Measurements from ENCODE around the gene TLDC2.
A peak's percentile ranks its signal among the peaks of the same experiment; 100 is the strongest.
"Not testable (repeated sequence)": the region's sequence is repeated elsewhere in the genome, so short reads cannot be mapped to it uniquely, and the experiment has no call there.

The TLDC2 gene

DNA sequence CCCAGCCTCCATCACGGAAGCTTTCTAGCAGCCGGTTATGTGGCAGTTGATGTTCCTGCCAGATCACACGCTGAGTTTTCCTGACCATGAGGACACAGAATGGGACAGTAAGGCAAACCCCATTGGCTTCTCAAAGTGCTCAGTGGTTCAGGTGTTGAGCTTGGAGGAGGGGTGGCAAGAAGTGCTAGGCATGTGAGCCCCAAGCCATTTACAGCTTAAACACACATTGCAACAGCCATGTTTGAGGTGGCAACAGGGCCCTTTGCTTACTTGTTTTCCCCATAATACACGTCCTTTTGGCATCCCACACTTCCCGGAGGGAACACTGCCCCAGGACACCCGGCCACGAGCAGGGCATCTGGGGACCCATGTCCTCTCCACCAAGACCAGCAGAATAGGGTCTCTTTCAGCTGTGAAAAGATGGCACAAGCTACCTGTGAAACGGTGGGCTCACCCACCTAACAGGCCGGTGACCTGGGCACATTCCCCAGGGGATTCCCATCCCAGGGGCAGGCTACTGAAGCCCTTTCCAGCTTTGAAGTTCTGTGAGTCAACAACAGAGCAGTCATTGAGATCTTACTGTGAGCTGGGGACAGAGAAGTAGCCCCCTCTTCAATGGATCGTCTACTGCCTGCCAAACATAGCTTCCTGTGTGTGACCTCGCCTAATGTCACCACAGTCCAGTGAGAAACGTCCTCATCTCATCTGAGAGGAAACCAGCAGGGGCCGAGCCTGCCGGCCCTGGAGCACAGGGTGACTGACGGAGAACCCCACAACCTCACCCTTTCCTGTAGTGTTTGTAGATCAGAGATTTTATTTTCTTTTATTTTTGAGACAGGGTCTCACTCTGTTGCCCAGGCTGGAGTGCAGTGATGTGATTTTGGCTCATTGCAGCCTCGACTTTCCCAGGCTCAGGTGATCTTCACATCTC, 4.0 kb upstream of the TLDC2 start:
- DNase-seq = no peak

DNA sequence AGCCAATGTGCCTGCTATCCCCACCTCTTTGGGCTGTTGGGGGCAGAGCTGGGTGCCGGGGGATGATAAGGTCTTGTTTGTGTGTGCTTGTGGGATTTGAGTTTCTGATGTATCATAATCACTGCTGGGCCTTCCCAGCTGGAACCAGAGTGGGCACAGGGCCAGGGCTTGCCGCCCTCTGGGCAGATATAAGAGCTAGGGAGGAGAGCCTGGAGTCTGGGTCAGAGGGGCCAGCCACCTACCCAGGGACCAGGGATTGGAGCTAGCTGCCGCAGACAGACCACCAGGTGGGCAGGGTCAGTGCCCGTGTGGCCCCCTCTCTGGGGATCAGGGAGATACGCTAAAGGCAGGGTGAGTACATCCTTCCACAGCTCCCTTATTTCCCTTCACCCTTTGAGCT, 3.1 kb upstream of the TLDC2 start:
- peak; percentile 78 for DNase-seq

DNA sequence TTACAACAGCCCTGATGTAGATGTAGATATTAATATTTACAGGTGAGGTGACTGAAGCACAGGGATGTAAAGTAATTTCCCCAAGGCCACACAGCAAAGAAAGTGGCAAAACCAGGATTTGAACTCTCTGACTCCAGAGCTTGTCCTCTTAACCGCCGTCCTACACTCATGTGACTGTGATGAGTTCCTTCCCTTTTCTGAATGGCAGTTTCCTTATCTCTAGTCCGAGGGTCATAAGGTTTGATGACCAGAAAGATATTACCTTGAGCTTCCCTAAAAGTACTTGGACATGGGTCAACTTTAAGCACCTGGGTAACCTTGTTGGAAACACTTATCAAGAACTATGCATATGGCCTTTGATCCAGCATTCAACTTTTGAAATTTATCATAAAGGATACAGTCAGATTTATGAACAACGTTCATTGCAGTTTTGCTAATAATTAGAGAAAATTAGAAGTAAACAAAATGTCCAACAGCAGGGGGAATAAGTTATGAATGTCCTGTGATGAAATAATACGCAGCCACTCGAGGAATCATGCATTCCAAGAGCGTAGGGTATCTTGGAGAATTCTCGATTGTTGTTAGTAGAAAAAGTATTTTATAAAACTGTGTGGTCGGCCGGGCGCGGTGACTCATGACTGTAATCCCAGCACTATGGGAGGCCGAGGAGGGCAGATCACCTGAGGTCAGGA, 2.3 kb upstream of the TLDC2 start:
- no peak for DNase-seq

DNA sequence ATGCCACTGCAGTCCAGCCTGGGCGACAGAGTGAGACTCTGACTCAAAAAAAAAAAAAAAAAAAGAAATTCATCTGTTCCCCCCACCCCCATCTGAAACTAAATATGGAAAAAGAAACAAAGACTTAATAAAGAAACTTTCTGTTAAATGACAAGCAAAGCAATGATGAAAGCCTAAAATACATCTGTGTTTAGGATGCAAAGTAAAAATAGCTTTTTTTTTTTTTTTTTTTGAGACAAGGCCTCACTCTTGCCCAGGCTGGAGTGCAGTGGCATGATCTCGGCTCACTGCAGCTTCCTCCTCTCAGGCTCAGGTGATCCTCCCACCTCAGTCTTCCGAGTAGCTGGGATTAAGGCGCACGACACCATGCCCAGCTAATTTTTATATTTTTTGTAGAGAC, 845 bp upstream of the TLDC2 start:
- not testable (repeated sequence) for DNase-seq

DNA sequence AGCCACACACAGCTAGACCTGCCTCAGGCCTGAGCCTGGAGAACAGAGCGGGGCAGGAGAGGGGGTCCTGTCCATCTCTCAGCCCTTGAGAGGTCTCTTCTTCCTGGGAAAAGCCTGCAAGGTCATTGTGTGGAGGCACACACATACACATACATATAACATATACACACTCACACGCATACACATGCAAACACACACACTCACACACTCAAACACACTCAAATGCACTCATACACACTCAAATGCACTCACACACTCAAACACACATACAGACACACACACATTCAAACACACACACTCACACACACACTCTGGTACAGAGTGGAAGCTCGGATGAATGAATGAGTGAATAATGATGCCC, 515 bp downstream of the TLDC2 start:
- DNase-seq = no peak

DNA sequence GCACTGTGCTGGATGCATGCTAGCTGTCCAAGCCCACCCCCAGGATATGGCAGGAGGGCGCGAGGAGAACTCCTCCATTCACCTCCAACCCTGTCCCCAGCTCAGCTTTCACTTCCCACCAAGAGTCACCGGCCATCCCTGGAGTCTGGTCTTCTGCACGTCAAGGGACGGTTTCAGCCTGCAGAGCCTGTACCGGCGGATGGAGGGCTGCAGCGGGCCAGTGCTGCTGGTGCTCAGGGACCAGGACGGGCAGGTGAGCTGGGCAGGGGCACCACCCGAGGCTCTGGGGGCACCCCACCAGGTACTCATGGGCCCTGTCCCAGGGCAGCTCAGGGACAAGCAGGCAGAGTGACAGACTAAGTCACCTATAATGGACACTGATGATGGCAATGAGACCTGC, 3.0 kb downstream of the TLDC2 start:
- no peak for DNase-seq

DNA sequence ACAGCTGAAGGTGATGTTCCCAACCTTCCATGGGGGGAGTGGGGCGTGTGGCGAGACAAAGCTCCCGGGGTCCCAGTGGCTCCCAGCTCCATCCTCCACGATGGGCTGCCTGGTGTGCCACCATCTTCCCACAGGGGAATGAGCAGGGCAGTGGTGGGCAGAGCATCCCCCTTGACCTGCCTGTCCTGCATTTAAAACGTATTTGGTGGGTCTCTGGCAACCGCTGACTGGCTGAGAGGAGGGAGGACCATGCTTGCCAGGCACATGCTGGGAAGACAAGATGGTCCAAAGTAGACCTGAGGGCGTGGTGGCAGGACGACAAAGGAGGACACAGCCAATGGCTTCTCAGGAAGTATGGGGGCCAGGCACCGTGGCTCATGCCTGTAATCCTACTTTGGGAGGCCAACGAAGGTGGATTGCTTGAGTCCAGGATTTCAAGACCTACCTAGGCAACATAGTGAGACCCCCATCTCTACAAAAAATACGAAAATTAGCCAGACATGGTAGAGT, 4.9 kb downstream of the TLDC2 start:
- DNase-seq = no peak

DNA sequence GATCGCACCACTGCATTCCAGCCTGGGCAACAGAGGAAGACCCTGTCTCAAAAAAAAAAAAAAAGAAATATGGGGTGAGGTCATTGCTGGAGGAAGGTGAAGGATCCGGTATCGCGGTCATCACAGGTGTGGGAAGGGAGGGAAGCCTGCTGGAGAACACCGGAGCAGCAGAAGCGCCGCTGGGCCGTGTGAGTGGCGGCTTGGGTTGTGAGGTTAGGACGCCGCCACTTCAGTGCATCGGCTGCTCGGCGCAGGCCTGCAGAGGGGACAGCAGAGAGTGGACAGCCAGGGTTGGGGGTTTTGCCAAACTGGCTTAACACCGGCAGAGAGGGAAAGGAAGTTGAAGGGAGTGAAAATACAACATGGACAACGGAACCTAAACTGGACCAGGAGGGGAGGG, 5.4 kb downstream of the TLDC2 start:
- DNase-seq = no peak

DNA sequence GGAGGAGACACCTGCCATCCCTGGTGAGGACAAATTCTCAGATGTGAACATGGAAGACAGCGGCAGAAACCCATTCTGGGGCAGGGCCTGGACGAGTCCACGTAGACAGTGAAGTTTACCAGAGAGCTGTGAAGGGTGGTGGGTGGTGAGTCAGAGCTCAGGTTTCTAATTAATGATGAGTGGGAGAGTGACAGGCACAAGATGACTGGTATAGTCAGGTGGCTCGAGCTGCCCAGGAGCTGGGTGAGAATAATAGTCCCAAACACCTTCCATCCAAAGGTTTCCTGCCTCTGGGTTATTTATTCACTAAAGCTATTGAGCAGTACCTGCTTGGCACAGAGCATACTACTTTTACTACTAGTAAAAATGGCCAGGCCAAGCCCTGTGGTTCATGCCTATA, 6.0 kb downstream of the TLDC2 start:
- peak; percentile 55 for DNase-seq

DNA sequence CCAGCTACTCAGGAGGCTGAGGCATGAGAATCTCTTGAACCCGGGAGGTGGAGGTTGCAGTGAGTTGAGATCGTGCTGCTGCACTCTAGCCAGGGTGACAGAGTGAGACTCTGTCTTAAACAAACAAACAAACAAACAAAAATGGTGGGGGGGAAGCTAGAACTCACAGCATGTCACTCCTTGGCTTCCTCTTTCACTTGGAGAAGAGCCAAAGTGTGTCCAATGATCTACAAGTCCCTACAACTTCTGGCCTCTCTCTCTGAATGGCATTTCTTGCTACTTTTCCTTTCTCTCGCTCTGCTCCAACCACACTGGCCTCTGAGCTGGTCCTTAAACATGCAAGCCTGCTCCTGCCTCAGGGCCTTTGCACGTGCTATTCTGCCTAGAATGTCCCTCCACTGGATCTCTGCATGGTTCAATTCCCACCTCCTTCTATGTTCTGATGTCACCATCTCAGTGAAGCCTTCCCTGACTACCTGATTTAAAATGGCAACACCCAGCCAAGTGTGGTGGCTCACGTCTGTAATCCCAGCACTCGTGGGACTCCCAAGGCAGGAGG, 8.1 kb downstream of the TLDC2 start:
- no peak for DNase-seq

DNA sequence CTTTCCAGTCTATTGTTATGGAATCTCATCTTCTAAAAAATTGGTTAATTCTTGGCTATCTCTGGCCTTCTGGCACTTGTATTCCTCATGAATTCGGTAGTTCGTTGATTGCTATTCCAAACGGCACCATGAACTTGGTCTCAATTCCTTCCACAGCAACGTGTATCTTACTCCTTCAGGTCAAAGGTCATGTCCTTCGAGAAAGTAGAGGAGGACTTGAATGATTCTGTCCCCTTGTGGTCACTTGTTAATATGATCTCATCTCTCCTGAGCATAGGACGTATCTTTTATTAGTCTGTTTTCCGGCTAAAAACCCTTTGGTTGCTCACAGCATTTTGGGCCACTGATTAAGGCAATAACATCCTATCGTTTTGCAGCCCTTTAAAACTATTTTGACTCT, 9.4 kb downstream of the TLDC2 start:
- no peak for DNase-seq

DNA sequence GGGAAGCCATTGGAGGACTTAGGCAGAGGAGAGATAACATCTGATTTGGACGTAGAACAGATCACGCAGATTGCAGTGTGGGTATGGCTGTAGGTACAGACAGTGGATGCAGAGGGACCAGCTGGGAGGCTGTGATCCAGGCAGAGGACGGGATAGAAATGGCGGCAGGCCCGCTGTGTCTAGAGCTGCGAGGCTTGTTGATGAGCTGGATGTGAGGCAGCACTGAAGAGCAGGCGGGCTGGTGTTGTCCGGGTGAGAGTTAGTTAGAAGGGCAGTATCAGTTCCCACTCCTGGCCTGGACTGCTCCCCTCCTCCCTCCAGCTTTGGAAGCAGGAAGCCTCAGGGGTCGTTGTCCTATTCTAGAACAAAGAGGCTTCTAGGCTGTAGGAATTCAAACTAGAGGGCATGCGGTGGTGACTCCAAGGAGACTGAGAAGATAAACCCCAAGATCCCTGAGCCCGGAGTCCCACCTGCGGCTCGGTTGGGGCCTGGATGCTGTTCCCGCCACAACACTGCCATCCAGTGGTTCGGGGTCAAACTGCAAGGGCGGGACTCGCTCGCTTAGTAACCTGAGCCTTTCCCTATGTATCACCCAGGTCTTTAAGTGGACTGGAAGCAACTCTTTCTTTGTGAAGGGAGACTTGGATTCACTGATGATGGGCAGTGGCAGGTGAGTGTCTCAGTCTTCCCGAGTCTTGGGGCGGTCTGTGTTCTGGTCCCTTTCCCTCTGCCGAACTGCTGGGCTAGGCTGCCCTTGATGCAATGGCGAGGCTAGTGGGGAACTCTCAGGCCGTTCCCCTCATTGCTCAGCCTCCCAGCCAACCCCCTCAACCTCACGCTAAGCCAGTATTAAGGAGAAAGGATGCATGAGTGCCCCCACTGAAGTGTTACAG, 11.2 kb downstream of the TLDC2 start:
- DNase-seq = peak; percentile 88

DNA sequence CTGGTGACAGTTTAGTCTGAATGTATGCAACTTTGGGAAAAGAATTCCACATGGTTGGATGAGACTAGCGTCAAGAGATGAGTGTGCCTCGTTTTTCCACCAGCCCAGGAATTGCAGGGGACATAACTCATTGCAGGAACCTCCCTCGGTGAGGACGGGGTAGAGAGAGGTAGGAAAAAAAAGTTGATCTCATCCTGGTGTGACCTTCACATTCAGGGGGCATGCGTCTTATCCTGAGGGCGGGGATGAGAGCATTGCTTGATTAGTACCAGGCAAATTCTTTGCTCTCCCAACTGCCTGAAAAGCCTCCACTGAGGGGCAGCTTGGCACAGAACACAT, 11.8 kb downstream of the TLDC2 start:
- DNase-seq = no peak

DNA sequence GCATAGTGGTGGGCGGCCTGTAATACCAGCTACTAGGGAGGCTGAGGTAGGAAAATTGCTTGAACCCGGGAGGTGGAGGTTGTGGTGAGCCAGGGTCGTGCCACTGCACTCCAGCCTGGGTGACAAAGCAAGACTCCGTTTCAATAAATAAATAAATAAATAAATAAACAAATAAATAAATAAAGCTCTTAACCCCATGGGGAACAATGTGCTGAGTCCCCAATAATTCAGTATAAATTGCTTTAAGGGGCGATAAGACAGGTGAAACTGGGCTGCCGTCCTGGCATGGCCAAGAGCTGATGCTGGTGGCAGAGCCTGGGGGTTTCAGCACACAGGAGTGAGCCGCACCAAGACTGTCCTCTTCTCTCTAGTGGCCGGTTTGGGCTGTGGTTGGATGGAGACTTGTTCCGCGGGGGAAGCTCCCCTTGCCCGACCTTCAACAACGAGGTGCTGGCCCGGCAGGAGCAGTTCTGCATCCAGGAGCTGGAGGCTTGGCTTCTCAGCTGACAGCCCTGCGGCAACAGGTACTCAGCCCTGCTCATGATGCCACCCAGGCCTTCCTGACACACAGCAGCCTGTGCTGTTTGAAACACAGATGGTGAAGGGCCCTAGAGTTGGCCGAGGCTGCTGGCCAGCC, 13.1 kb downstream of the TLDC2 start:
- DNase-seq = no peak

DNA sequence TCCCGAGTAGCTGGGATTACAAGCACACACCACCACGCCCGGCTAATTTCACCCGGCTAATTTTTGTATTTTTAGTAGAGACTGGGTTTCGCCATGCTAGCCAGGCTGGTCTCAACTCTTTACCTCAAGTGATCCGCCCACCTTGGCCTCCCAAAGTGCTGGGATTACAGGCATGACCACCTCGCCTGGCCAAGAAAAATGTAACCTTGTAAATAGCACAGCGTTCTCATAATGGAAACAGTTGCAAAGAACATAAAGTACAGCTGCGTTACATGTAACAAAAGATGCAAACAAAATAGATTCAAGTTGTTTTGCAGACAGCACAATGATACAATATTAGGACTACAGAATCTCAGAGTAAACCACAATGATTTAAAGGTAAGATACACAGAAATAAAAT, 14.6 kb downstream of the TLDC2 start:
- no peak for DNase-seq

DNA sequence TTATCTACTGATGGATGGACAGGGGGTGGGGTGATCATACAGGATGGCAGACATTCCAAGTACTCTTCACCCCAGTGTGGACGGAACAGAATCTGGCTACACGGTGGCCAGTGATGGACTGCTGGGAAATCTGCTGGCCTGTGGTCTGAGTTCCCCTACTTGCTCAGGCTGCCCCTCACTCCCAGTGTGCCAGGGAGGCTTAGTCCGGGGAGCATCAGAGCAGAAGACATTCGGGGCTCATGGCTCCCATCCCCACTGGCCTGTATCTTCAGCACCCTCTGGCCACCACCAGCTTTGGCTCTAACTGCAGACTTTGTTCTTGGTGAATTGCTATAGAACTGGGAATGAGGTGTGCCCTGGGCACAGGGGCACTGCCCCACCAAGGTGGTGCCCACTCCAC, 15.3 kb downstream of the TLDC2 start:
- DNase-seq = no peak

DNA sequence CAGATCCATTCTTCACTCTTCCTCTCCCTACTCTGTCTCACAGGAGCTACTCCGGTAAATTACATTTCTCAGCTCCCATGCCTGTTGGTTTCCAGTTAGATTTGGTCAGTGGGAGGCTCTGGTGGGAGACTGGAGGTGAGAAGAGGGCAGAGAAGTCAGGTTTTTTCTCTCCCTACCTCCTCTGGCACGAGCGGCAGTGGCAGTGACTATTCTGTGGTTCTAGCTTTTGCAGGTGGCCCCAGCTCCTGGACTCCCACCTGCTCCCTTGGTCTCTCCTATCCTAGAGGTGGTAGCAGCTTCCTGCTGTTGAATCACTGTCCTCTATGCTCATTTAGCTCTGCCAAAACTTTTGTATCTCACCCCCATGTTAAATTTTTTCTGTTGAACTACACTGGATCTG, 17.9 kb downstream of the TLDC2 start:
- DNase-seq = no peak

DNA sequence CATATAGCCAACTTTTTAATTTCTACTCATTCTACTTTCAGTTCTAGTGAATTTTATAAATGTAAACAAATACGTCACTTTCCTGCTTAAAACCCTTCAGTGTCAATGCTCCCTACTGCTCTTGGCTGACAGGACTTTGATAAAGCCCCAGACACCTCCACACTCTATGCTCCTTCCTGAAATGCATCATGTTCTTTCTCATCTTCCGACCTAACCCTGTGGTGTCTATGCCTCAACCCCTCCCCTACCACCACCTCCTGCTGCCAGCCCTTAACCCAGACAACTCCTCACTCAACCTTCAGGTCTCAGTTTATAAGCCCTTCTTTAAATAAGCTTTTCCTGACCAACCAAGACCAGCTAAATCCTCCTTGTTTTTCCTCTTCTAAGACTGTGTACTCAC, 19.1 kb downstream of the TLDC2 start:
- DNase-seq = no peak

DNA sequence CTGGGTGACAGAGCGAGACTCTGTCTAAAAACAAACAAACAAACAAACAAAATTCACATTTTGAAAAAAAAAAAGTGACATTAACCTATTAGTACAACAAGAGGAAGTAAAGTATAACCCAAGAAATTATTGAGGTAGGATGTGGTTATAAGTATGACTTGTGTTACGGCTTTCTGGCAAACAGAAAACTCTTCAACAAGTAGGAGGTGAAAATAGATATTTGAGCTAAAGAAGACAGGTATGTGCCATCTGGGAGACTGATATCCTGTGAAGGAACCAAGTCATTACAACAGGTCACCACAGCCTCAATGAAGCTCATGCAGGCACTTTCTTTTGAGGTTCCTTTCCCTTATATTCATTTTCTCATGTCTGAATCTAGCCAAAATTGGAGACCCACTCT, 28.8 kb downstream of the TLDC2 start:
- no peak for DNase-seq

DNA sequence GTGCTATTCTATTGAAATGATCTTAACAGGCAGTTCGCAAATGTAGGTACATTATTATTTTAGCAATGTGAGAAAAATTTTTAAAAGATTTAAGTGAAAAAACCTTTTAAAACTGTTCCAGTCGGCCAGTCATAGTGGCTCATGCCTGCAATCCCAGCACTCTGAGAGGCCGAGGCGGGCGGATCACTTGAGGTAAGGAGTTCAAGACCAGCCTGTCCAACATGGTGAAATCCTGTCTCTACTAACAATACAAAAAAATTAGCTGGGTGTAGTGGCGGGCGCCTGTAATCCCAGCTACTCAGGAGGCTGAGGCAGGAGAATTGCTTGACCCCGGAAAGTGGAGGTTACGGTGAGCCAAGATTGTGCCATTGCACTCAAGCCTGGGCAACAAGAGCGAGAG, 29.6 kb downstream of the TLDC2 start:
- not testable (repeated sequence) for DNase-seq

DNA sequence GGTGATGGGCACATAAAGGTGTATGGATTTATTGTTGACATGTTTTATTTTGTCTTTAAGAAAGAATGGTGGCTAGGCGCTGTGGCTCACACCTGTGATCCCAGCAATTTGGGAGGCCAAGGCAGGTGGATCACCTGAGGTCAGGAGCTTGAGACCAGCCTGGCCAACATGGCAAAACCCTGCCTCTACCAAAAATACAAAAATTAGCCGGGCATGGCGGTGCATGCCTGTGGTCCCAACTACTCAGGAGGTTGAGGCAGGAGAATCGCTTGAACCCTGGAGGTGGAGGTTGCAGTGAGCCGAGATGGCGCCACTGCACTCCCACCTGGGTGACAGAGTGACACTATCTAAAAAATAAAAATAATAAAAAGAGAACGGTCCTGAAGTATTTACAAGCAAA, 30.1 kb downstream of the TLDC2 start:
- DNase-seq = not testable (repeated sequence)

DNA sequence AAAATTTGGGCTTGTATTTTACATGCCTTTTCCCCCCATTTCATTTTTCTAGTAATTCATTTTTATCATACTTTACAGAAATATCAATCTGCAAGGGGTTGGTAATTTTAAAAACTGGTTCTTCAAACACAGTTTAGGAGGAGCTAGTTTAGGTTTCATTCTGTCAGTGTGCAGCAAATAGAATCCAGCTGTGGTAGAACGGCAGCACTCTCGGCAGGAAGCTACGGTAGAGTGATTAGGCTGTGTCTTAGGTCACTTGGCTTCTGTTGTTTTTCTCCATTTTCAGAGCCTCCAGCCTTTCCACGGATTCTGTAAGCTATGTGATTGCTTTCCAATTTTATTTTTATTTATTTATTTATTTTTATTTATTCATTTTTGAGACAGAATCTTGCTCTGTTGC, 32.7 kb downstream of the TLDC2 start:
- DNase-seq = no peak

DNA sequence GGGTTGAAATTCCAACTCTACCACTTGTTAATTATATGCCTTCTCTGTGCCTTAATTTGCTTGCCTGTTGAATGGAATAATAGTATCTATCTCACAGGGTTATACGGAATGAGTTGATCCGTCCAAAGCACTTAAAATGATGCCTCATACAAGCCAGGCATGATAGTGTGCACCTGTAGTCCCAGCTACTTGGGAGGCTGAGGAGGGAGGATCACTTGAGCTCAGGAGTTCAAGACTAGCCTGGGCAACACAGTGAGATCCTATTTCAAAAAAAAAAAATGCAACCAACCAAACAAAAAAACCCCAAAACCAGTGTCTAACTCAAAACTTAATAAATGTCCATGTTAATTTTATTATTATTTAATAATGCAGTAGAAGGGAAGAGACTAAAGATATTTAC, 40.3 kb downstream of the TLDC2 start:
- DNase-seq = no peak
